ENCODE data around the gene NRG2.

GRCh38 chr5:140083120-140083519 is 40.0 kb upstream of the NRG2 start:
- TF ChIP-seq EZH2 (IDR thresholded peaks at IDR 0.05; ENCODE audit: insufficient read depth, poor library complexity, severe bottlenecking), result no peak
- TF ChIP-seq EZH2phosphoT487 (IDR thresholded peaks at IDR 0.05; ENCODE audit: insufficient read depth, low read depth), result no peak
